NCI-H748 (cell line): Measurements from ENCODE around the gene IQGAP2.
A peak's percentile ranks its signal among the peaks of the same experiment; 100 is the strongest.
"Not testable (repeated sequence)": the region's sequence is repeated elsewhere in the genome, so short reads cannot be mapped to it uniquely, and the experiment has no call there.

ENCODE experiments used
- DNase-seq: peaks from one replicate; lab custom pipeline; 2025; ENCODE audit not compliant: unreplicated experiment; lab: John Stamatoyannopoulos, UW

The IQGAP2 gene

GRCh38 chr5:76602094-76602726, 199.1 kb downstream of the IQGAP2 start:
- no peak for DNase-seq

- not testable (repeated sequence) for DNase-seq
Measured at GRCh38 chr5:76603991-76604390, 200.9 kb downstream of the IQGAP2 start.

- DNase-seq = no peak
Measured at GRCh38 chr5:76604838-76605237, 201.8 kb downstream of the IQGAP2 start.

DNA sequence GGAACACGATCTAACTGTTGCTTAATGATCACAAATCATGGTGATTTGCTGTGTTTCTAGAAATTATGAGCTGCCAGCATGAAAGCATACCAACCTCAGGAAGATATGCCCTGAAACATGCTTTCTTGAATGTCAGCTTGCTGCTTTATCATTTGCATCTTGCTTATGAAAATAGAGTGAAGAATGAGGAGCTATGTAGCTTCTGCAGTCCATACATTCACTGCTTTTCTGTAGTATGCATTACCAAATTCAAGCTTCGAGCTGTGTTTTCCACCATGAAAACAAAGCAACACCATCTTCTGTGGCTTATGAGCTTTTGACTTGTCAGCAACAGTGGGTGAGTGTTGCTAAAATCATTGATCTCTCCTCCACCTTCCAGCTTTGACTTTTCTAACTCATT, 203.6 kb downstream of the IQGAP2 start:
- DNase-seq = no peak

DNA sequence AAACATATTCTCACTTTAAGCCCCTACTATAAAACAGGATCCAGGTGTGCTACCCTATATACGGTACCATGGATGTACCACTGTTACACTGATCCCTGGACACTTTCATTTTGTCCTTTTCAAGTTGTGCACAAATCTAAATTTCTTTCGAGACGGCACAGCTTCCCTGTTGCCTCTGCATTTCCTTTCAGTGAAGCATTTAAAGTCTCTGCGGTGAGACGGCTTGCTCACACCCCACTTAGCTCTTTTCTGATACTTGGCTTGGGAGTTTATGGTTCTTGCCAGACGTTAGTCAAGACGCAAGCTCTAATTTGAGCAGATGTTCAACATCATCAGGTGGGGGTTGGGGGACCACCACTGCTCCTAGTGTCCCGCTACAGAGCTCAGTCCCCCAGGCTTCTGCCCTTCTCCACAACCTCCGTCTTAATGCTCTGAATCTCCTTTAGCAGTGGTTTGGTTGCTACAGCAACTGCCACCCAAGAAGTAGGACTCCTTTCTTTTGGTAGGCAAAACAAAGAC, 204.3 kb downstream of the IQGAP2 start:
- no peak for DNase-seq

- no peak for DNase-seq
Measured at GRCh38 chr5:76608833-76609232, 205.7 kb downstream of the IQGAP2 start.

GRCh38 chr5:76610196-76610595, 207.1 kb downstream of the IQGAP2 start:
- DNase-seq = no peak

GRCh38 chr5:76612942-76613341, 209.9 kb downstream of the IQGAP2 start:
- no peak for DNase-seq

DNA sequence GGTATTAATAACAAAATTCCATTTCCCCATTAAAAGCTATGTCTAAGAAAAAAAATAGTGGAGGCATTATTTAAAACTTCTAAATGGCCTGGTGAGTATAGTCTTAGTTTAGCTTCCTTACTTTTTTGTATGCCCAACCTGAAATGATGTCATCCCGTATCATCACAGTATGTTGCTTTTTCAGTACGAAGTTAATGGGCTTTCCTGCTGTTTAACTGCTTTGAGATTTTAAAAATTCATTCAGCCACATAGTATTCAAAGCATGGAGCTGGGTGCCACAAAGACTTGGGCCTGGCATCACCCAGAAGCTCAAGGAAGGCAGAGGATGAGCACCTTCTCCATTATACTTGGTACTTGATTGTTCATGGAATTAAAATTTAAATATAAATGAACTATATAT, 212.7 kb downstream of the IQGAP2 start:
- DNase-seq = no peak

DNA sequence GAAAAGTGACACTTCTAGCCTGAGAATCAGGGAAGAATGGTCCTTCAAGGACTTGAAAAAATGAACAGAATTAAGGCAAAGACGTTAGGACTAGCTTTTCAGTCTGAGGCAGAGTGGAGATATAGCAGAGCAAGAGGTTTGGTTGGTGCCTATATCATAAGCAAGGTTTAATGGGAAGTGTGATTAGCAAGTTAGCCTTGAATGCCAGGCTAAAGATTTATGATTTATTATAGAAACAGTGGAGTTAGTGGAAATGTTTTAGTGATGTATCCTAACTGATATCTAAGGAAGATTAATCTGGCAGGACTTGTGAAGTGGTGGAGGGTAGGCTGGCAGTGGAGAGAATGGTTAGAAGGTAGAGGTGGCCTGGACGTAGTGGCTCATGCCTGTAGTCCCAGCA, 213.1 kb downstream of the IQGAP2 start:
- DNase-seq = no peak

GRCh38 chr5:76617229-76617628, 214.1 kb downstream of the IQGAP2 start:
- DNase-seq = no peak

- DNase-seq = no peak
Measured at GRCh38 chr5:76617675-76618074, 214.6 kb downstream of the IQGAP2 start.

- no peak for DNase-seq
Measured at GRCh38 chr5:76620166-76620565, 217.1 kb downstream of the IQGAP2 start.

DNA sequence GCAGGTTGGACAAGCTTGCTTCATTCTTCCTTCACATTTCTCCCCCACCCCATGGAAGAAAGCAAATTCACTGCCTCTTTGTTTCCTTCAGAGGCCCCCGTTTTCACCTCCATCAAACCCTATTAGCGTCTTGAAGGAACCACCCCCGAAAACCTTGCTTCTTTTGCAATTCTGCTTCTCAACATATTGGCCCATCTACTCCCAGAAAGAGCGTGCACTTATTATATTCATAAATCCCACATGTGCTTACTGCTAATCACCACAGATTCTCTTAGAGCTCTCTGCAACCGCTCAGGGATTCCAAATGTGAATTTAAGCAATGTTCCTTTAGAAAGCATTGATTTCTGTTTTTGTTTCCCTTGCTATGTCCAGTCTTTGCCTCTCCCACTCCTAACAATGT, 219.0 kb downstream of the IQGAP2 start:
- no peak for DNase-seq

GRCh38 chr5:76622973-76623596, 220.0 kb downstream of the IQGAP2 start, which contains the start of gene F2RL2:
Gene F2RL2, minus strand, starts transcription at chr5:76623403. Its CDS starts 173 bp downstream, at chr5:76623230.
- no peak for DNase-seq

- no peak for DNase-seq
Measured at GRCh38 chr5:76625087-76625815, 222.2 kb downstream of the IQGAP2 start.

- DNase-seq = no peak
Measured at GRCh38 chr5:76626738-76627137, 223.7 kb downstream of the IQGAP2 start.

DNA sequence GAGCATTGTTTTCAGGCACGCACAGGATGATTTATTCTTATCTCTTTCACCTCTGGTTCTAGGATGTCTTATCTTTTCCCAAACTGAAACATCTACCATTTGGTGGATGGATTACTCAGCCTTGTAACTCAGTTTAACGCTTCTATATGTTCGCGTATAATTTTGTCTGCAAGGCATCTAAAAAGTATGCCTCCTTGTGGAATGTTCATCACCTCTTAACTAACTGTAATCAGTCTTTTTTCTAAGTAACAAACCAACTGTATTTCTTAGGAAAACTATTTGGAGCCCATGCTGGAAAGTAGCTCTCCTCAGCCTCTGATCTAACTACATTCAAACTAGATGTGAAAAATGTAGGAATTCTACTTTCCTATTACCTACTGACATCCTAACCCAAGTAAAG, 231.6 kb downstream of the IQGAP2 start:
- no peak for DNase-seq

- DNase-seq = no peak
Measured at GRCh38 chr5:76637490-76637889, 234.4 kb downstream of the IQGAP2 start.

DNA sequence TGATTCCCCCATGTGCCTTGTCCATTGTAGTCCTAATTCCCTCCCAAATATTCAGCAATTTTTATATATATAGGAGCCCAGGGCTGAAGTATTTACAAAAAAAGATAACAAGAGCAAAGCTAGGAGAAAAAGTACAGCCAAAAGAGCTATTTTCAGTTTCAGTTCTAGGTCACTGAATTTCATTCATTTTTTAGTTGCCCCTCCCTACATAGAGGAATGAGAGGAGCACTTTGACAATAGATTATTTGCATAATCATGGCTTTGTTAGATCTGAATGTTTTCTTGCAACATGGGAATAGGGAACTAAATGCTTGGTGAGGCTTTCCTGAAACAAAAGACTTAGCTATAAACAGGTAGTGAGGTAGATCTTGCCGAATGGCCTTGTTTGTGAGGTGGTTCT, 235.4 kb downstream of the IQGAP2 start:
- no peak for DNase-seq

DNA sequence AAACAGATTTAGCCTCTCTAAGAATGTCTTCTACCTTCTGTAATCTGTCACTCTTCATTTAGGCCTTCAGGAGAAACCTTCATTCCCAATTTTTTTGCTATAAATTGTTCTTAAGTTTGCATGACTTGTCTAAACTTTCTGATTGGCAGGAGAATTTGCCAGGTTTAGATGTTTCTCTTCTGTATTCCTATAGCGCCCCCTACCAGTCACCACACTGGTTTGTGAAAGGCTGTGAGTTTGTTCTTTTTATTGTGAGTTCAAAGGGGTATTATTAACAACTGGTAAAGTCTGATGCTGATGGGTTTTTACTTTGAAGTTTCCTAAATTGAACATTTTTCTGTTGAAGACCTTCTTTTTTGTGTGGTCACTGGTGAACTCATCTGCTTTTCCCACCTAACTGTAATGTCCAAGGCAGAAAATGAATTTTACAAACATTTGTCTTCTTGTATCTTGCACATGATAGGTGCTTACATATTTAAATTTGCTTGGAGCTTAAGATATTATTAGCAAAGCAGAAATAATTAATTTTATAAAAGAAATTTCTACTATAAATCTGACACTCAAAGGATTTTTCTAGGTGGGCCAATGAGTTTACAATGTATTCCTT, 238.5 kb downstream of the IQGAP2 start:
- peak; percentile 62 for DNase-seq
